Ramos (cell line): Measurements from ENCODE around the gene PPFIBP1.

ENCODE experiments used
- in situ Hi-C: fragments of 300-500 bp; cut with MboI; formaldehyde crosslinking; loops from one replicate; pipeline ENCODE4 v1.14.3; 2022; ENCODE audit warnings: low sequenced_read_pairs; ENCODE audit not compliant: unreplicated experiment

The PPFIBP1 gene

GRCh38 chr12:27689558-27690180 is 165.7 kb downstream of the PPFIBP1 start:
- in situ Hi-C loops, result no loop called here

GRCh38 chr12:27693403-27693802 is 169.4 kb downstream of the PPFIBP1 start:
- in situ Hi-C loops, result no loop called here

DNA sequence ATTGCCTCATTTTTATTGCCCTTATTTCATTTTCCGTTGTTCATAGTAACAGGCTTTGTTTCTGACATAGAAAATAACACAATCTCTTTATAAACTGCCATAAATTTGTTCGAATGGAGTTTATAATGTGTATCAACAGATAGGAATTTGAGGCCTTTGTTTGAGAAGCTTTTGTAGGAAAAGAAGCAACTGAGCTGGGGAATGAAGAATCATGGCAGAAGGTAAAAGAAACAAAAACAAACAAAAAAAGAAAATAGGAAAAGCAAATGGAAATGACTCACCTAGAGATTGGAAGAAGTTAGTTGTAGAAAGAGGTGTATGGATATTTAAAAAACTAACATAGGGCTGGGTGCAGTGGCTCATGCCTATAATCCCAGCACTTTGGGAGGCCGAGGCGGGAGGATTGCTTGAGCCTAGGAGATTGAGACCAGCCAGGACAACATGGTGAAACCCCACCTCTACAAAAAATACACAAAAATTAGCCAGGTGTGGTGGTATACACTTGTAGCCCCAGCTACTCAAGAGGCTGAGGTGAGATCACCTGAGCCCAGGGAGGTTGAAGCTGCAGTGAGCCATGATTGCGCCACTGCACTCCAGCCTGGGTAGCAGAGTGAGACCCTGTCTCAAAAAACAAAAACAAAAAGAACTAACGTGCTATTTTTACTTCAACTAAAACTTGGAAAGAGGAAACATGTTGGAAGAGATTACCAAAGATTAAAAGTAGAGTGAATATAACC is 171.7 kb downstream of the PPFIBP1 start:
- in situ Hi-C loops, result no loop called here

DNA sequence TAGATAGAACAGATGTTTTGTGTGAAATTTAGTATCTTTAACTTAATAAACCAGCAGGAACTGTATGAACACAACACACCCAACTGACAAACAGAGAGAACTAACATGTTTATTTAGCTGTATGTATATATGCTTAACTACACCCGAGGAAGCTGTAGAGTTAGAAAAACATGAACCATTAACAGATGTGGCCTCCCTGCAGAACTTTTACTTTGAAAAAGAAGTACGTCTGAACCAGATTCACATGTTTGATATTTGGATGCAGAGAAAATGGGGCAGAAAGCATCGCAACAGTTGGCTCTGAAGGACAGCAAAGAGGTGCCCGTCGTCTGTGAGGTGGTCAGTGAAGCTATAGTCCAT is 172.3 kb downstream of the PPFIBP1 start, which contains the start of gene REP15:
REP15 (plus strand) TSS at position 155 of the 360 bp plus-strand sequence; CDS start at position 271, 116 bp downstream.
- in situ Hi-C loops, result no loop called here

- in situ Hi-C loops, result no loop called here
These were observed 173.0 kb downstream of the PPFIBP1 start for GRCh38 chr12:27696864-27697564.

DNA sequence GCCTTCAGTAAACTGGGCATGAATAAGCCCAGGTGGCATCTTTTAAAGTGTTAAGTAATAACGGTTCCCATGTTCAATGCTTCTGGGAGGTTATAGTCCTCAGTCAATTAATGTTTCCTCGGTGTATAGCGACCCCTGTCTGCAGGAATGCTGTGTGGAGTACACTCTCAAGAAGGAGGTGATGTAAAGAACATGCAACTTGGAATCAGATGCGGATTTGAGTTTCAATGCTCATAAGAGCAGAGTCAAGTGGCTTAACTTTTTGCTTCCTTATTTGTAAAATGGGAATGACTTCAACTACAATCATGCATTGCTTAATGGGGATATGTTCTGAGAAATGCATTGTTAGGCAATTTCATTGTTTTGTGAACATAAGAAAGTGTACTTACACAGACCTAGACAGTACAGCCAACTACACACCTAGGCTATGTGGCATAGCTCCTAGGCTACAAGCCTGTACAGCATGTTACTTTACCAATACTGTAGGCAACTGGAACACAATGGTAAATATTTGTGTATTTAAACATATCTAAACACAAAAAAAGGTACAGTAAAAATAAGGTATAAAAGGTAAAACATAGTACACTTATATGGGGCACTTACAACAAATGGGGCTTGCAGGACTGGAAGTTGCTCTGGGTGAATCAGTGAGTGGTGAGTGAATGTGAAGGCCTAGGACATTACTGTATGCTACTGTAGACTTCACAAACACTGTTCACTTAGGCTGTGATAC is 179.9 kb downstream of the PPFIBP1 start:
- in situ Hi-C loops, result no loop called here

DNA sequence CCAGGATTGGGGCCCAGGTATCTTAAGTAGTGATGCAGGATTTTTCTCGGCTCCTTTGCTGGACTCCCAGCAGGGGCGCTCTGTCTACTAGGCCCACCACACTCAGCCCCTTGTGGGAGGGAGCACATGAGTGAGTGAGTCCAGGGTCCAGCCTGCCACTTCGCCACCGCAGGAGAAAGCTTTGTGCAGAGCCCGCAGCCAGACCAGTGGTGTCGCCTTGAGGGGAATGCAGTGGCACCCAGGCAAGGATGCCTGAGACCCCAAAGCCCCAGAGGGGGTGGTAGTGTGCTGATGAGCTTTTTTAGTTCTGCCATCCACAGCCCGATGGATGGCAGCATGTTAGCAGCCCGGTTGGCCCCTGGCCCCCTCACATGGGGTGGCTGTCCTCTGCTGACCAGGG is 181.3 kb downstream of the PPFIBP1 start:
- in situ Hi-C loops, result no loop called here

GRCh38 chr12:27707216-27707615 is 183.2 kb downstream of the PPFIBP1 start:
- in situ Hi-C loops, result no loop called here

DNA sequence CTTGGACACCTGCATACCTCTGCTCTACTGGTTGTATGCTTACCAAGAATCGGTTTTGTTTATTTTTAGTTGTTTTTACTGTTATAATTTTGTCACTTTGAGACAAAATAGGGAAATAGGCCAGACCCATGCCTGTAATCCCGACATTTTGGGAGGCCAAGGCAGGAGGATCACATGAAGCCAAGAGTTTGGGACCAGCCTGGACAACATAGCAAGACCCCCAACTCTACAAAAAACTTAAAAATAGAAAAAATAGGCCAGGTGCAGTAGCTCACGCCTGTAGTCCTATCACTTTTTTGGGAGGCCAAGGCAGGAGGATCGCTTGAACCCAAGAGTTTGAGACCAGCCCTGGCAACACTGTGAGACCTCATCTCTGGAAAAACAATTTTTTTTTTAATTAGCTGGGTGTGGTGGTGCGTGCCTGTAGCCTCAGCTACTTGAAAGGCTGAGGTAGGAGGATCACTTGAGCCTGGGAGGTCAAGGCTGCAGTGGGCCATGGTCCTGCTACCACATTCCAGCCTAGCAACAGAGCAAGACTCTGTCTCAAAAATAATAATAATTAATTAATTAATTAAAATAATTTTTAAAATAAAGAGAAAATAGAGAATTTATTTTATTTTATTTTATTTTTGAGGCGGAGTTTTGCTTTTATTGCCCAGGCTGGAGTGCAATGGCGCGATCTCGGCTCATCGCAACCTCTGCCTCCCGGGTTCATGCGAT is 185.4 kb downstream of the PPFIBP1 start:
- in situ Hi-C loops, result no loop called here

GRCh38 chr12:27709932-27710591 is 186.1 kb downstream of the PPFIBP1 start:
- in situ Hi-C loops, result no loop called here

DNA sequence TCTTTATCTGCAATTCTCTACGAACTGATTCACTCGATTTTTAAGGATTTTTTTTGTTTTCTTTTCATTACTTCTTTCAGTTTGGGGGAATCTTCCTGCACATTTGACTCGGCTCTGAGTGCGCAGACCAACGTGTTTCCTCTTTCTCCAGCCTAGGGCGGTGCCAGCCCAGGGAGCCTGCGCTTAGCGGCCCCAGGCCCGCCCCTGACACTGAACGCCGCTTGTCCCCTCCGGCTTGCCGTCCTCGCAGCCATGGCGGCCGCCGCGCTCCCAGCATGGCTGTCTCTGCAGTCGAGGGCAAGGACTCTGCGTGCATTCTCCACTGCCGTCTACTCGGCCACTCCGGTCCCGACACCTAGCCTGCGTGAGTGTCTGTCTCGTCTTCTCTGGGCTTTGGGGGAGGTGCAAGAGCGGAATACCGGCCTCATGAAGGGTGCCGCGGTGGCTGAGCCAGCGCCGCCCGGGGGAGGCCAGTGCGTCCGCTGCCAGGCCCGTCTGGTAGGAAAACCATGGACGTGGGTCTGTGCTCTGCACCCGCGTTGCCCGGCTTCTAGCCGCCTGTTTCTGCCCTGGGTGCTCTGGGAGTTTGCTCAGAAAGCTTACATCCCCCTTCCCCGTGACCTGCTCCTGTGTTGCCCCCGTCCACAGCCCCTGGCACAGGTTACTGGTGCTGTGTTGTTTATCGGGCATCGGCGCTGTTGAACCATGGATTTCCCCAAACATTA is 186.7 kb downstream of the PPFIBP1 start, which contains the start of gene MRPS35:
MRPS35 (plus strand) TSS at position 241 of the 725 bp plus-strand sequence; CDS start at position 253, 12 bp downstream.
- in situ Hi-C loops, result no loop called here

GRCh38 chr12:27711317-27711682 is 187.3 kb downstream of the PPFIBP1 start:
- in situ Hi-C loops, result no loop called here

- in situ Hi-C loops, result no loop called here
These were observed 188.0 kb downstream of the PPFIBP1 start for GRCh38 chr12:27711967-27712366.

DNA sequence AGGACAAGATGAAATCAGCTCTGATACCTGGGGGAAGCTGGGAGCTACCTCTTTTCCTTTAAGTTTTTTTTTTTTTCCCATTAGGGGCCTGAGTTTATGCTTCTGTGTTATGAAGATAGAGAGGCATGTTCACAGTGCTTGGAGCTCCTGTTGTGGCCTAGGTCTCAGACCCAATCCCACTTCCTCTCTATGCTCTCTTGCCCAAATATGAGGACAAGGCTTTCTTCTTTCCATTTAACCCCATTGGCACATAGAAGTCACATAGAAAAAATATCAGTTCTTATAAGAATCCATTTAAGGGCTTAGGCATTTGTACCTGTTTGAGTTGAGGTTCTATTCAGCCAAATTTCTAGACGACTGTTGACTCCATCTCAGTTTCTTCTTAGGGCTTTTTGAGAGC is 199.2 kb downstream of the PPFIBP1 start:
- in situ Hi-C loops, result no loop called here

GRCh38 chr12:27730097-27730588 is 206.1 kb downstream of the PPFIBP1 start:
- in situ Hi-C loops, result loop anchor here (10.0 kb wide), 1 partner anchor 215 kb away; no protein-coding TSS in a partner anchor

GRCh38 chr12:27732281-27732680 is 208.3 kb downstream of the PPFIBP1 start:
- in situ Hi-C loops, result loop anchor here (10.0 kb wide), 1 partner anchor 213 kb away; no protein-coding TSS in a partner anchor

DNA sequence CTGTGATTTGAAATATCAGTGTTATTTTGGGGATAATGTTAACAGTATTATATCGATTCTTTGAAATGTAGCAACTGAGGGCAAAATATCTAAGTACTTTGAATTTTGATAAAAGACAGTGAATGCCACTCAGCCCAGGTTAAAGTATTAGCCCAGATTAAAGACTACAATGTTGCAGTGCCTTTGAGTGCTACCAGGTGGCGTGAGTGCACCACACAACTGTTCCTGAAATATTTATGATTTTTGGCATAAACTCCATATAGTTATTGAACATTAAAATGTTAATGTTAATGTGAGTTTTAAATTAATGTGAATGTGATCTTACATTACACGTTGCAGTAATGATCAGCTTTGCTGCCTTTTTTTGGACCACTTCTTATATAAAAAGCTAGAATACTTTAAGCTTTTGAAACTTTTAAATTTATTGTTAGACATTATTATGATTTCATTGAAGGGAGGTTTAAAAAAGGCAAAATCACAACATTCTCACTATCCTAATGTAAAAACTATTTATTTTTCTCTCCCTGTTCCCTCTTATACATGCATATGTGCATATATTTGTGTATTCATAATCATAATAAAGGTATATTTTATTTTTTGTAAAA is 209.1 kb downstream of the PPFIBP1 start:
- in situ Hi-C loops, result loop anchor here (10.0 kb wide), 1 partner anchor 212 kb away; no protein-coding TSS in a partner anchor

DNA sequence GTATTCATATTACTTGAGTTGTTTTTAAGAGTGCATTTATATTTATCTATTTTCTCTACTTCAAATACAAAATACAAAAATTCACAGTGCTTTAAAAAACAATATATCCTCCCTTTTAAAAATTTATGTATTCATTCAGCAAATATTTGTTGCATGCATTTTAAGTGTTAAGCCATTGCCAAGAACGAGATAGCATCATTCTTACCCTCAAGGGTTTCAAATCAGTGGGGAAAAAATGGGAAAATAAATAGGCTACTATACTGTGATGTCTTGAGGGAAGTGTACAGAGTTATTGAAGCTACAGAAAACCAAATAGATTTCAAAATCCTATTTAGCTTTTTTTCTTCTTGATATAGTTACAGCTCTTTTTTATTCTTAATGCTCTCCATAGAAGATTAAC is 209.8 kb downstream of the PPFIBP1 start:
- in situ Hi-C loops, result loop anchor here (10.0 kb wide), 1 partner anchor 211 kb away; no protein-coding TSS in a partner anchor
